Ishikawa (cell line): ENCODE data around the gene WDR59.

Experiments used
- CEBPB ChIP-seq: IDR thresholded peaks from 2 replicates; pipeline ENCODE4 v1.6.1; 2012
- CREB1 ChIP-seq: IDR thresholded peaks from 2 replicates; pipeline ENCODE4 v1.6.1; 2012; ENCODE audit warnings: low read depth
- EGR1 ChIP-seq: IDR thresholded peaks from 2 replicates; pipeline ENCODE4 v1.6.1; 2012
- EP300 ChIP-seq: IDR thresholded peaks from 2 replicates; pipeline ENCODE4 v1.6.1; 2012; ENCODE audit warnings: borderline replicate concordance
- FOXM1 ChIP-seq: IDR thresholded peaks from 2 replicates; pipeline ENCODE4 v1.6.1; 2012; ENCODE audit warnings: low read depth, borderline replicate concordance
- NFIC ChIP-seq: IDR thresholded peaks from 2 replicates; pipeline ENCODE4 v1.6.1; 2012
- RAD21 ChIP-seq: IDR thresholded peaks from 2 replicates; pipeline ENCODE4 v1.6.1; 2012; ENCODE audit warnings: low read depth
- TAF1 ChIP-seq: IDR thresholded peaks from 2 replicates; pipeline ENCODE4 v1.6.1; 2012; ENCODE audit warnings: low read depth, mild to moderate bottlenecking
- TCF12 ChIP-seq: IDR thresholded peaks from 2 replicates; pipeline ENCODE4 v1.6.1; 2012; ENCODE audit warnings: low read depth
- TEAD4 ChIP-seq: IDR thresholded peaks from 2 replicates; pipeline ENCODE4 v1.6.1; 2012
- YY1 ChIP-seq: IDR thresholded peaks from 2 replicates; pipeline ENCODE4 v1.6.1; 2012; ENCODE audit warnings: low read depth
- ZBTB7A ChIP-seq: IDR thresholded peaks from 2 replicates; pipeline ENCODE4 v1.6.1; 2012; ENCODE audit warnings: low read depth
- TF ChIP-seq, protein P1 (sequence below): IDR thresholded peaks from 2 replicates; pipeline ENCODE4 v1.6.1; 2012; ENCODE audit warnings: low read depth, mild to moderate bottlenecking
- TF ChIP-seq, protein P2 (sequence below): IDR thresholded peaks from 2 replicates; pipeline ENCODE4 v1.6.1; 2012
- TF ChIP-seq, protein P3 (sequence below): IDR thresholded peaks from 2 replicates; pipeline ENCODE4 v1.6.1; 2012

WDR59 gene

GRCh38 chr16:74903901-74904678 is 80.8 kb downstream of the WDR59 start:
- TF ChIP-seq TCF12 (no peak), NFIC (no peak), RAD21 (no peak), FOXM1 (no peak), EP300 (no peak), EGR1 (no peak), CREB1 (no peak), CEBPB (no peak), ZBTB7A (no peak), TAF1 (no peak)
- TF ChIP-seq, protein P1, sequence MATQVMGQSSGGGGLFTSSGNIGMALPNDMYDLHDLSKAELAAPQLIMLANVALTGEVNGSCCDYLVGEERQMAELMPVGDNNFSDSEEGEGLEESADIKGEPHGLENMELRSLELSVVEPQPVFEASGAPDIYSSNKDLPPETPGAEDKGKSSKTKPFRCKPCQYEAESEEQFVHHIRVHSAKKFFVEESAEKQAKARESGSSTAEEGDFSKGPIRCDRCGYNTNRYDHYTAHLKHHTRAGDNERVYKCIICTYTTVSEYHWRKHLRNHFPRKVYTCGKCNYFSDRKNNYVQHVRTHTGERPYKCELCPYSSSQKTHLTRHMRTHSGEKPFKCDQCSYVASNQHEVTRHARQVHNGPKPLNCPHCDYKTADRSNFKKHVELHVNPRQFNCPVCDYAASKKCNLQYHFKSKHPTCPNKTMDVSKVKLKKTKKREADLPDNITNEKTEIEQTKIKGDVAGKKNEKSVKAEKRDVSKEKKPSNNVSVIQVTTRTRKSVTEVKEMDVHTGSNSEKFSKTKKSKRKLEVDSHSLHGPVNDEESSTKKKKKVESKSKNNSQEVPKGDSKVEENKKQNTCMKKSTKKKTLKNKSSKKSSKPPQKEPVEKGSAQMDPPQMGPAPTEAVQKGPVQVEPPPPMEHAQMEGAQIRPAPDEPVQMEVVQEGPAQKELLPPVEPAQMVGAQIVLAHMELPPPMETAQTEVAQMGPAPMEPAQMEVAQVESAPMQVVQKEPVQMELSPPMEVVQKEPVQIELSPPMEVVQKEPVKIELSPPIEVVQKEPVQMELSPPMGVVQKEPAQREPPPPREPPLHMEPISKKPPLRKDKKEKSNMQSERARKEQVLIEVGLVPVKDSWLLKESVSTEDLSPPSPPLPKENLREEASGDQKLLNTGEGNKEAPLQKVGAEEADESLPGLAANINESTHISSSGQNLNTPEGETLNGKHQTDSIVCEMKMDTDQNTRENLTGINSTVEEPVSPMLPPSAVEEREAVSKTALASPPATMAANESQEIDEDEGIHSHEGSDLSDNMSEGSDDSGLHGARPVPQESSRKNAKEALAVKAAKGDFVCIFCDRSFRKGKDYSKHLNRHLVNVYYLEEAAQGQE: no peak
- TF ChIP-seq, protein P2, sequence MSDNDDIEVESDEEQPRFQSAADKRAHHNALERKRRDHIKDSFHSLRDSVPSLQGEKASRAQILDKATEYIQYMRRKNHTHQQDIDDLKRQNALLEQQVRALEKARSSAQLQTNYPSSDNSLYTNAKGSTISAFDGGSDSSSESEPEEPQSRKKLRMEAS: no peak
- TF ChIP-seq, protein P3, sequence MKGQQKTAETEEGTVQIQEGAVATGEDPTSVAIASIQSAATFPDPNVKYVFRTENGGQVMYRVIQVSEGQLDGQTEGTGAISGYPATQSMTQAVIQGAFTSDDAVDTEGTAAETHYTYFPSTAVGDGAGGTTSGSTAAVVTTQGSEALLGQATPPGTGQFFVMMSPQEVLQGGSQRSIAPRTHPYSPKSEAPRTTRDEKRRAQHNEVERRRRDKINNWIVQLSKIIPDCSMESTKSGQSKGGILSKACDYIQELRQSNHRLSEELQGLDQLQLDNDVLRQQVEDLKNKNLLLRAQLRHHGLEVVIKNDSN: no peak

- TF ChIP-seq ZBTB7A: no peak
- no peak for TF ChIP-seq TAF1
- TF ChIP-seq, protein P2: no peak
- no peak for TF ChIP-seq YY1
- TF ChIP-seq EGR1: no peak
- no peak for TF ChIP-seq TEAD4
- TF ChIP-seq, protein P3: no peak
- no peak for TF ChIP-seq CEBPB
- TF ChIP-seq TCF12: no peak
- no peak for TF ChIP-seq EP300
- TF ChIP-seq NFIC: no peak
- TF ChIP-seq CREB1: no peak
- TF ChIP-seq FOXM1: no peak
- TF ChIP-seq RAD21: no peak
- TF ChIP-seq, protein P1: no peak
Observed at GRCh38 chr16:74903120-74903519, 81.8 kb downstream of the WDR59 start.

GRCh38 chr16:74902161-74902560 is 82.8 kb downstream of the WDR59 start:
- TF ChIP-seq FOXM1 (no peak), TCF12 (no peak), NFIC (no peak), TEAD4 (no peak)

DNA sequence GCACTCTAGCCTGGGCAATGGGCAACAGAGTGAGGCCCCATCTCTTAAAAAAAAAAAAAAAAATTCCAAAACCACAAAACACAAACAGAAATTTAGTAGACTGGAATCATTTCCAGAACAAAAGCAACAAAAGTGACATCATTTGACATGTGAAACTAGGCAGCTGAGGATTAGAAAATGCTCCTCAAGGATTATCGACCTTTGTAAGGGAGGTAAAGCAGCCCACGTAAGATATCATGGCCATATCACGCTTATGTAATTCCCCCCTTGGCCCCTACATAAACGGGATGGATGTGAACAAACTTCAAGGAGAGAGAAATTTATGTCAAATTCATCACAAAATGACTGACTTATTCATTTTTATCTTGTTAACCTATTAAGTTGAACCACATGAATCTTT is 83.3 kb downstream of the WDR59 start:
- TF ChIP-seq CREB1 (no peak), EP300 (no peak), RAD21 (no peak), CEBPB (no peak), YY1 (no peak), TCF12 (no peak), ZBTB7A (no peak), NFIC (no peak), TEAD4 (no peak), EGR1 (no peak), FOXM1 (no peak)
- TF ChIP-seq, protein P3: no peak
- TF ChIP-seq, protein P1: no peak
- TF ChIP-seq, protein P2: no peak
